HCT116 (cell line): ENCODE data around the gene NDUFA11. TPM values are rescaled to one million over a fixed set of nuclear protein-coding genes. Genes with fewer than 3 reads are reported as not detected.

Experiments
- ATAC-seq: fragments of 200-7000 bp; cut with Tn5 transposase; 2 replicates; pipeline ENCODE4 v1.9.1; 2020; ENCODE audit warnings: mild to moderate bottlenecking, moderate library complexity
- BruUV-seq: library from RNA; stranded (reverse); fragments of 400-500 nt; replicated peaks from 2 replicates; lab custom pipeline; 2021; lab: Mats Ljungman, UMichigan
- CTCF ChIA-PET: fragments of 300-600 bp; sonication (Branson Sonifier 250); formaldehyde crosslinking; loops from one replicate; lab custom pipeline; 2021; ENCODE audit warnings: antibody characterized with exemption; lab: Charles Lee
- POLR2A ChIA-PET: fragments of 300-600, 350-600 bp; sonication (Branson Sonifier 250); formaldehyde crosslinking; loops from one replicate; lab custom pipeline; 2021; ENCODE audit warnings: antibody characterized with exemption; lab: Charles Lee
- RAD21 ChIA-PET, 2 experiments: fragments of 300-600 bp; sonication (Branson Sonifier 250); formaldehyde crosslinking; loops; one replicate each; lab custom pipeline; 2023; ENCODE audit warnings: low total read pairs in 2 of 2; ENCODE audit not compliant: uncharacterized antibody in 2 of 2, unreplicated experiment in 2 of 2, low non-redundant PET in 1 of 2; lab: Charles Lee
- DNase-seq: peaks from one replicate; pipeline ENCODE4 v3.0.0-alpha.2; 2010; ENCODE audit warnings: low read depth, low spot score
- H2AFZ ChIP-seq: fragments of 200-600 bp; shearing (Covaris generic), sonication (generic); 2 replicates; pipeline ENCODE4 v1.6.1; 2017; ENCODE audit warnings: low read depth, mixed run types, mixed read lengths, antibody characterized with exemption, low read length; ENCODE audit not compliant: poor library complexity, severe bottlenecking
- H3K27ac ChIP-seq: 2 replicates; pipeline ENCODE4 v1.5.1; 2012; ENCODE audit warnings: low read depth, low read length
- H3K27me3 ChIP-seq: fragments of 200-600 bp; sonication (generic); 2 replicates; pipeline ENCODE4 v1.6.1; 2016; ENCODE audit warnings: mixed run types, low read length, mixed read lengths; ENCODE audit not compliant: insufficient read depth
- H3K36me3 ChIP-seq, 2 experiments: fragments of 200-500 bp in 1 of 2; fragments of 200-600 bp in 1 of 2; sonication (Bioruptor generic) in 1 of 2; sonication (generic) in 1 of 2; 2 replicates each; pipeline versions ENCODE4 v1.5.1 to v1.6.1; 2014 to 2016; ENCODE audit warnings: low read length in 2 of 2, inconsistent platforms in 1 of 2, mixed read lengths in 1 of 2, mixed run types in 1 of 2; ENCODE audit not compliant: insufficient read depth in 2 of 2, control insufficient read depth in 1 of 2
- H3K4me1 ChIP-seq, 2 experiments: fragments of 200-600 bp in 1 of 2; sonication (generic) in 1 of 2; 2 replicates each; pipeline versions ENCODE4 v1.5.1 to v1.6.1; 2012 to 2017; ENCODE audit warnings: low read length in 2 of 2, inconsistent platforms in 1 of 2, mild to moderate bottlenecking in 1 of 2, mixed read lengths in 1 of 2, mixed run types in 1 of 2, moderate library complexity in 1 of 2; ENCODE audit not compliant: insufficient read depth in 2 of 2, control insufficient read depth in 1 of 2
- H3K4me2 ChIP-seq: fragments of 200-600 bp; sonication (generic); 2 replicates; pipeline ENCODE4 v1.6.1; 2017; ENCODE audit warnings: mixed run types, low read length, mixed read lengths
- H3K4me3 ChIP-seq, 2 experiments: fragments of 200-600 bp in 1 of 2; sonication (generic) in 1 of 2; replicated peaks in 1 of 2; 2 replicates each; pipeline ENCODE4 v1.5.1; 2011 to 2016; ENCODE audit warnings: low read length in 2 of 2, control low read depth in 1 of 2, low read depth in 1 of 2, mild to moderate bottlenecking in 1 of 2, mixed read lengths in 1 of 2, mixed run types in 1 of 2
- H3K79me2 ChIP-seq: fragments of 200-600 bp; sonication (generic); 2 replicates; pipeline ENCODE4 v1.6.1; 2017; ENCODE audit warnings: mild to moderate bottlenecking, mixed run types, low read length, moderate library complexity, mixed read lengths; ENCODE audit not compliant: insufficient read depth
- H3K9ac ChIP-seq: fragments of 200-600 bp; sonication (generic); 2 replicates; pipeline ENCODE4 v1.6.1; 2016; ENCODE audit warnings: low read length, mixed read lengths
- H3K9me2 ChIP-seq: fragments of 200-600 bp; sonication (generic), shearing (Covaris generic); 2 replicates; pipeline ENCODE4 v1.6.1; 2017; ENCODE audit warnings: mixed run types, mild to moderate bottlenecking, moderate library complexity; ENCODE audit not compliant: insufficient read depth
- H3K9me3 ChIP-seq, 2 experiments: fragments of 200-500 bp in 1 of 2; fragments of 200-600 bp in 1 of 2; sonication (Bioruptor generic) in 1 of 2; sonication (generic) in 1 of 2; 2 replicates each; pipeline ENCODE4 v1.6.1; 2014 to 2017; ENCODE audit warnings: low read length in 2 of 2, mixed read lengths in 2 of 2, inconsistent platforms in 1 of 2, low read depth in 1 of 2, mild to moderate bottlenecking in 1 of 2, mixed run types in 1 of 2, moderate library complexity in 1 of 2; ENCODE audit not compliant: control insufficient read depth in 1 of 2, insufficient read depth in 1 of 2
- H4K20me1 ChIP-seq: fragments of 200-600 bp; sonication (generic), shearing (Covaris generic); 2 replicates; pipeline ENCODE4 v1.6.1; 2017; ENCODE audit warnings: mixed run types, mild to moderate bottlenecking, moderate library complexity; ENCODE audit not compliant: insufficient read depth
- CEBPB ChIP-seq: IDR thresholded peaks from 2 replicates; pipeline ENCODE4 v1.6.1; 2012; ENCODE audit warnings: low read depth
- CTCF ChIP-seq, 3 experiments: fragments of 200-600 bp in 1 of 3; sonication (generic) in 1 of 3; IDR thresholded peaks in 2 of 3; conservative IDR thresholded peaks in 1 of 3; 2 replicates each; pipeline ENCODE4 v1.5.1; 2012 to 2017; ENCODE audit warnings: low read depth in 2 of 3, low read length in 2 of 3, antibody characterized with exemption in 1 of 3, borderline replicate concordance in 1 of 3, control low read depth in 1 of 3, mild to moderate bottlenecking in 1 of 3, mixed read lengths in 1 of 3, mixed run types in 1 of 3, moderate library complexity in 1 of 3; ENCODE audit not compliant: insufficient read depth in 1 of 3
- ELF1 ChIP-seq: IDR thresholded peaks from 2 replicates; pipeline ENCODE4 v1.6.1; 2012; ENCODE audit warnings: low read depth, borderline replicate concordance
- EZH2 ChIP-seq: fragments of 200-600 bp; sonication (generic); IDR thresholded peaks from 2 replicates; pipeline ENCODE4 v1.6.1; 2017; ENCODE audit warnings: antibody characterized with exemption, mixed run types
- JUND ChIP-seq: IDR thresholded peaks from 2 replicates; pipeline ENCODE4 v1.6.1; 2012
- POLR2A ChIP-seq: IDR thresholded peaks from 2 replicates; pipeline ENCODE4 v1.7.0; 2011; ENCODE audit warnings: borderline replicate concordance; ENCODE audit not compliant: insufficient read depth, insufficient read length; ENCODE audit errors: extremely low read depth
- TCF7L2 ChIP-seq: IDR thresholded peaks from 2 replicates; pipeline ENCODE4 v1.7.0; 2011; ENCODE audit warnings: borderline replicate concordance, inconsistent platforms; ENCODE audit not compliant: insufficient read depth, insufficient read length; ENCODE audit errors: extremely low read depth
- YY1 ChIP-seq: IDR thresholded peaks from 2 replicates; pipeline ENCODE4 v1.6.1; 2011; ENCODE audit warnings: low read length, low read depth, moderate library complexity, mild to moderate bottlenecking; ENCODE audit not compliant: insufficient replicate concordance; ENCODE audit errors: extremely low read depth
- ZFX ChIP-seq: fragments of 450-650 bp; IDR thresholded peaks from 2 replicates; pipeline ENCODE4 v1.6.1; 2017
- intact Hi-C: fragments of 100-400 bp; cut with micrococcal nuclease; formaldehyde crosslinking; loops from 2 replicates; pipeline ENCODE4 v1.10.0; 2022
- total RNA-seq: library from RNA; stranded (reverse); gene quantifications from one replicate; pipeline ENCODE4 v1.2.1, GENCODE V29; 2021; ENCODE audit not compliant: unreplicated experiment

NDUFA11 gene
- total RNA-seq, 1 experiment from 2014 or later = 311 TPM

DNA sequence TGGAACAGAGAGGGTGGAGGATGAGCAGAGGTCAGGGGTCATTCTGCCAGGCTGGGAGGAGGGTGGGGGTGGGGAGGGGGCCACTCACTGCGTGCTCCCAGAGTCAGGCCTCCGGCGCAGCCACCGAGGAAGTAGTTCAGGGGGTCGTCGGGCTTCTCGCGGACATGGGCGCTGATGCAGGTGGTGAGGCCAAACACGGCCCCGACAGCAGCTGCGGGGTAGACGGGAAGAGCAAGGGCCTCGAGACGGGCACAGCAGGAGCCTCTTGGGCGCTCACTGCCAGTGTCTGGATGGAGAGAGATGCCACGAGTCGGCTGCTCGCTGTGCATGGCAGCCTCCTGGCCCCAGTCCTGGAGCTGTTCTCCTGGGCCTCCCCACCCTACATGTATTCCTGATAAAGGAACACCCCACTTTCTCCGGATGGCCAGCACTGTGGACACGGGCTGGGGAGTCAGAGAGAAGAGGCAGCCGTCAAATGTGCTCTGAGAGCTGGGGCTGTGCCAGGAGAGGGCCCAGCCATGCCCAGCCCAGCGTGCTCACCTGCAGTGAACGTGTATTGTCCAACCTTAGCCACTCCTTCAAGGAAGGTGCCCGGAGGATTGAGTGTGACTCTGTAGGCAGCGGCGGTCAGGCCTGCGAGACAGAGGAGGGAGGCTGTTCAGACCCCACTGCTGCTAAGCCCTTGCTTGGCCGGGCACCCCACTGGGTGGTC lies 7.1 kb downstream of the NDUFA11 start:
- TF ChIP-seq YY1 (no peak), EZH2 (no peak), TCF7L2 (no peak)
- intact Hi-C loops = no loop called here
- H3K9ac ChIP-seq = no peak overlapping the region
- no peaks in the 10 kb centered on the region for H4K20me1 ChIP-seq
- peaks cover 41% of the 10 kb centered on the region for H3K79me2 ChIP-seq
- H3K36me3 ChIP-seq = peaks cover 5 to 7% of the 10 kb centered on the region in 2 experiments; a peak in 3 of 4 replicates
- no peak overlapping the region for H3K27ac ChIP-seq
- BruUV-seq = no TSS peak
- no peak for DNase-seq
- no peaks in the 10 kb centered on the region for H3K9me2 ChIP-seq
- no peak overlapping the region for H3K4me2 ChIP-seq
- CTCF ChIA-PET = interaction anchor here (0.9 kb wide), 1 partner anchor 73 kb away, joined by 3 read pairs; no protein-coding TSS in a partner anchor
- H3K4me3 ChIP-seq = no peak overlapping the region
- H3K27me3 ChIP-seq = no peaks in the 10 kb centered on the region
- POLR2A ChIA-PET = no interaction called here
- H3K4me1 ChIP-seq = peaks cover 0 to 3% of the 10 kb centered on the region in 2 experiments; a peak in 1 of 4 replicates
- no peak overlapping the region for H2AFZ ChIP-seq
- ATAC-seq = no peak
- no peaks in the 10 kb centered on the region for H3K9me3 ChIP-seq
- RAD21 ChIA-PET = no interaction called here

DNA sequence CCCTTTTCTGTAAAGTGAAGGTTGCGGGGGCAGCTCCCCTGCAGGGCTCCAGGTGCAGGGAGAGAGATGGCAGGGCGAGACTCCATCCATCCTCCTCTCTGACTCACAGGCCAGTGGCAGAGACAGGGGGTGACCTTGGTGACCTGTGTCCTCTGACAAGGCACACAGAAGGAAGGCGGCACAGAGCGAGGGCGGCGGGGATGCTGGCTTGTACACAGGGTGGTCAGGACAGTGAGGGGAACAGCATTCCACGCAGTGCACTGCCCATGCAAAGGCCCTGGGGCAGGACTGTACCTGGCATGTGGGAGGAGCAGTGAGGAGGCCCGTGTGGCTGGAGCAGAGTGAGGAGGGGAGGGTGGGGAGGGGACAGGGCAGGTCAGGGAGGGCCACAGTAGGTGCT lies 7.7 kb downstream of the NDUFA11 start:
- POLR2A ChIA-PET = no interaction called here
- H3K27ac ChIP-seq = no peak overlapping the region
- BruUV-seq = no TSS peak
- H2AFZ ChIP-seq = no peak overlapping the region
- peaks cover 0 to 3% of the 10 kb centered on the region in 2 experiments; a peak in 1 of 4 replicates for H3K4me1 ChIP-seq
- H3K9me3 ChIP-seq = no peaks in the 10 kb centered on the region
- no peak overlapping the region for H3K4me2 ChIP-seq
- H3K27me3 ChIP-seq = no peaks in the 10 kb centered on the region
- peaks cover 3 to 7% of the 10 kb centered on the region in 2 experiments; a peak in 2 of 4 replicates for H3K36me3 ChIP-seq
- H3K4me3 ChIP-seq = no peak overlapping the region
- H3K79me2 ChIP-seq = peaks cover 35% of the 10 kb centered on the region
- DNase-seq (no peak), ATAC-seq (no peak)
- no peaks in the 10 kb centered on the region for H4K20me1 ChIP-seq
- H3K9ac ChIP-seq = no peak overlapping the region
- CTCF ChIA-PET = interaction anchor here (1.0 kb wide), 1 partner anchor 92 kb away, joined by 4 read pairs; no protein-coding TSS in a partner anchor
- intact Hi-C loops = no loop called here
- H3K9me2 ChIP-seq = no peaks in the 10 kb centered on the region
- RAD21 ChIA-PET = no interaction called here
- TF ChIP-seq JUND = no peak
- no peak for TF ChIP-seq CEBPB
- TF ChIP-seq CTCF (IDR thresholded peaks at IDR 0.05 in 2 of 3, conservative IDR thresholded peaks at IDR 0.05 in 1 of 3; ENCODE audit: borderline replicate concordance in 1 of 3, insufficient read depth in 1 of 3, low read depth in 2 of 3, low read length in 2 of 3) = no peak
- TF ChIP-seq POLR2A = no peak
- no peak for TF ChIP-seq ZFX
- TF ChIP-seq ELF1 = no peak
- TF ChIP-seq YY1 = no peak
- TF ChIP-seq, all 23 proteins: peak for 0
